Measurements from ENCODE around the gene ZNF827.

The ZNF827 gene, protein sequence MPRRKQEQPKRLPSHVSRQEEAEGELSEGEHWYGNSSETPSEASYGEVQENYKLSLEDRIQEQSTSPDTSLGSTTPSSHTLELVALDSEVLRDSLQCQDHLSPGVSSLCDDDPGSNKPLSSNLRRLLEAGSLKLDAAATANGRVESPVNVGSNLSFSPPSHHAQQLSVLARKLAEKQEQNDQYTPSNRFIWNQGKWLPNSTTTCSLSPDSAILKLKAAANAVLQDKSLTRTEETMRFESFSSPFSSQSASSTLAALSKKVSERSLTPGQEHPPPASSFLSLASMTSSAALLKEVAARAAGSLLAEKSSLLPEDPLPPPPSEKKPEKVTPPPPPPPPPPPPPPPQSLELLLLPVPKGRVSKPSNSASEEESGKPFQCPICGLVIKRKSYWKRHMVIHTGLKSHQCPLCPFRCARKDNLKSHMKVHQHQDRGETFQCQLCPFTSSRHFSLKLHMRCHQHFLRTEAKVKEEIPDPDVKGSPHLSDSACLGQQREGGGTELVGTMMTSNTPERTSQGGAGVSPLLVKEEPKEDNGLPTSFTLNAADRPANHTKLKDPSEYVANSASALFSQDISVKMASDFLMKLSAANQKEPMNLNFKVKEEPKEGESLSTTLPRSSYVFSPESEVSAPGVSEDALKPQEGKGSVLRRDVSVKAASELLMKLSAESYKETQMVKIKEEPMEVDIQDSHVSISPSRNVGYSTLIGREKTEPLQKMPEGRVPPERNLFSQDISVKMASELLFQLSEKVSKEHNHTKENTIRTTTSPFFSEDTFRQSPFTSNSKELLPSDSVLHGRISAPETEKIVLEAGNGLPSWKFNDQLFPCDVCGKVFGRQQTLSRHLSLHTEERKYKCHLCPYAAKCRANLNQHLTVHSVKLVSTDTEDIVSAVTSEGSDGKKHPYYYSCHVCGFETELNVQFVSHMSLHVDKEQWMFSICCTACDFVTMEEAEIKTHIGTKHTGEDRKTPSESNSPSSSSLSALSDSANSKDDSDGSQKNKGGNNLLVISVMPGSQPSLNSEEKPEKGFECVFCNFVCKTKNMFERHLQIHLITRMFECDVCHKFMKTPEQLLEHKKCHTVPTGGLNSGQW

DNA sequence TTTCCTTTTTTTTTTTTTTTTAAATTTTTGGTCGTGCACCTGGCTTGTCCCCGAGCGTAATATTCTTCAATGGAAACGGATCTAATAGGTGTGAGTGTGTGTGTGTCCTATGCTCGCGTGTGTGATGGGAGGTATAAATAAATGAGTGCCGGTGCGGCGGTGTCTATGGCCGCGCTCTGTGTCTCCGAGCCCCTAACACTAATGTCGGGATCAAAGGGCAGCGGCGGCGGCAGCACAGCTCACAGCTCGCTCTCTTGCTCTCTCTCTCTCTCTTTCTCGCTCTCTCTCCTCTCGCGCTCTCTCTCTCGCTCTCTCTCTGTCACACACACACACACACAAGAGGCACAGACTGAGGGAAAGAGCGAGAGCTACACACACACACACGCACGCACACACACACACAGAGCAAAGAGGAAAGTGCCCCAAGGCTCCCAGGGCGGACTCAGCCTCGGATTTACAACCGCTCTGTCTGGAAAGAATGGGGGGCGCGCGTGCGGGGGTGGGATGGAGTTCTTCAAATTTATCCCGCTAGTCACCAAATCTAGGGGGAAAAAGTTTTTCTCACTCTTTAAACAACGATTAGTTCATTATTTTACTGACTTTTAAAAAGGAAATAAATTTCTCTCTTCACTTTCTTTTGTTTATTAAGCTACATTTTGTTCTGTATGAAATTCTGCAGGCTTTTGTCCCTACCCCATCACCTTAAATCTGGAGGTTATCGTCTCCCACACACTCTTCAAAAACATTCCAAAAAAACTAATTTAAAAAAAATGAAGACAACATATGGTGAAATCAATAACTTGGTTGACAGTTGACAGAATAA, at the start of gene ZNF827:
Gene ZNF827, minus strand, starts transcription at position 206 of the 823 bp plus-strand sequence. CDS start 416 bp downstream, outside the sequence.
- DNase-seq, result peak; percentile 90
- in situ Hi-C loops (cut with MboI; ENCODE audit: low pct_unique_long_range_greater_than_20kb, low sequenced_read_pairs), result no loop called here

DNA sequence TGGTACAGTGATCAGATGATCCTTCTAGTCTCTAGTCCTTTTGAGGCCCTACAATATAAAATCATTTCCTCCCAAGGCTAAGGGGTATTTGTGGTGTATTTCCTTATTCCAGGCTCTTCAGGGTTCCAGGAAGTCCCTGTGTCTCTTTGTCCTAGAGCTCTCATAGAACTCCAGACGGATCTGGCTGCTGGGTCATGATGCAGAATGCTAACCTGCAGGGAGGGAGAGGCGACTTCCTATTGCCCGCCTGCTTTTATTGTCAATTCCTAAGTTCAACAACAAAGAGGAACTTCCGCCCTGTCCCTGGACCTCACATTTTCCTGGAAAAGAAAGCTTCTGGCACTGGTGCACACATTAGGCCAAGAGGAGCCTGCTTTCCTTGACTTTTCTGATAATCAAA, 45.9 kb upstream of the ZNF827 start:
- DNase-seq, result no peak

DNA sequence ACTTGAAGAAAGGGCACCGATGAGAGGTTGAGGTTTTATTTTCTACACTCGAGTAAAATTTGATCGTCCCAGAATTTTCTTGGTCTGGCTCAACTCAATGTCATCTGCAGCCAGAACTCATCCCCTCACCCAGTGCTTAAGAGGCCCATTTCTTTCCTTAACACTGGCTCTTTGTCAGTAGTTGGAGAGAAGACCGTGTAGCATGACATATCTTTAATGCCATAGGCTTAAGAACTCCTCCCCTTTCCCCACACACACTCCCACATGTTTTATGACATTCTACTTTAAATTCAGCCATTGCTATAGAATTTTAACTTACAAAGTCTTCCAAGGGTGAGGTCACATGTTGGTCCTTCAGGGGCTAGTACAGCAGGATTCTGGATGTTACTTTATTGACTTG, 44.2 kb upstream of the ZNF827 start:
- DNase-seq, result no peak
- in situ Hi-C loops (cut with MboI; ENCODE audit: low pct_unique_long_range_greater_than_20kb, low sequenced_read_pairs), result no loop called here

More for the DNA sequence above, 45.9 kb upstream of the ZNF827 start:
- in situ Hi-C loops (cut with MboI; ENCODE audit: low pct_unique_long_range_greater_than_20kb, low sequenced_read_pairs), result no loop called here

DNA sequence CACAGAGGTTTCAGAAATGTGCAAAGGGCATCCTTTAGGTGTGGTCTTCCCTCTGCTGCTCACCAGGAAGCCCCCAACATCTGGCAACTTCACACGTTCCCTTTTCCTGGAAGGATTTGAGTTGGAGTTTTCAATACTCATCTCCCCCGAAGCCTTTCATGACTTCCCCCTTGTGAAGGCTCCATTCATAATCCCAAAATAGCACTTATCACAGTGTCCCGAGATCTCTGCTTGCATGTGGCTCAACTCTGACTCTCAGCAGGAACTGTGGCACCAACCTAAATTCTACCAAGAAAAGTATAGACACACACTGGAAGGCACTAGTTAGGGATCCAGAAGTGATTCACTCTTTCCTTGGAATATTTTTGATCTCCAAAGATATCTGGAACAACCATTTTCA, 40.5 kb upstream of the ZNF827 start:
- DNase-seq, result no peak
- in situ Hi-C loops (cut with MboI; ENCODE audit: low pct_unique_long_range_greater_than_20kb, low sequenced_read_pairs), result no loop called here

DNA sequence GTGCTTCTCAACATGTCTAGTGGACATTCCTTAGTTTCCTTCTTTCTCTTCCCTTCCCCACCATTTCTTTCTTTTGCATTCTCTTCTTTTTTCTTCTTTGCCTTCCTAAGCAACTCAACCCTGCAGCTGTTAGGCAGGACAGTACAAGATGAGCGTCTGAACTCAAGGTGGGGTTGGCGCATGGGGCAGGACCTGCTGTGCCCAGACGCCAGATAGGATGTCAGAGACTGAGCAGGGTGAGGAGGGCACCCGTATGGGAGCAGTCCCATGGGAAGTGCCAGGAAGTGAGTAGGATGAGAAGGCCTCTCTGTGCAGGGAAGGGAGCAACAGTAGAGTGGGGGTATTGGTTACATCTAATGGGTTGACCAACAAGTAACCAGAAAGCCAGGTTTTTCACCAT, 38.1 kb upstream of the ZNF827 start:
- in situ Hi-C loops (cut with MboI; ENCODE audit: low pct_unique_long_range_greater_than_20kb, low sequenced_read_pairs), result no loop called here
- no peak for DNase-seq

DNA sequence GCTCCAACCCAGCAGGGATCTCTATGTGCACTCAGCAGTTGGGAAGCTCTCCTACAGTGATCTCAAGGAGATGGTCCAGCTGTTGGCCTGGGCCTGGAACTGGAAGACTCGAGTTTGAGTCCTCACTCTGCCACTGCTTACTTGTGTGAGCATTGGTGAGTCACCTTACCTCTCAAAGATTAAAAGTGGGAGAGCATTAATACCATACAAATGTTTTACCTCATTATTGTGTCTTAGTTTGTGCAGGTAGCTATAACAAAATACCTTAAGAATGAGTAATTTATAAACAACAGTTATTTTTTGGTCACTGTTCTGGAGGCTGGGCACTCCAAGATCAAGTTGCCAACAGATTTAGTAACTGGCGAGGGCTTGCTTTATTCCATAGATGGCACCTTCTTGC, 21.4 kb upstream of the ZNF827 start:
- DNase-seq, result no peak
- in situ Hi-C loops (cut with MboI; ENCODE audit: low pct_unique_long_range_greater_than_20kb, low sequenced_read_pairs), result no loop called here

DNA sequence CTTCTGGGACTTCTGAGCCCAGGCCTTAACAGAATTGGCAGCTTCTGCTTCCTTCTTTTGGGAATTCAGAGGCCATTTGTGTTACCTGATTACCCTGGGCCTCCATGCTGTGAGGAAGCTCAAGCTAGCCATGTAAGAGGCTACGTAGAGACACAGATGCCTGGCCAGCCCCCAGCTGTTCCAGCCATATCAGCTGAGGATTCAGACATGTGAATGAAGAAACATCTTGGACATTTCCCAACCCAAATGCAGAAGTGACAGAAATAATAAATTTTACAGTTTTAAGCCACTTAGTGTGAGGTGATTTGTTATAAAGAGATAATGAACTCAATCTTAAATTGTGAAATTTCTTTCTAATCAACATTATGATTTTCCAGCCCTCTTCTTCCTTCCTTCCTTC, 18.7 kb upstream of the ZNF827 start:
- no peak for DNase-seq
- in situ Hi-C loops (cut with MboI; ENCODE audit: low pct_unique_long_range_greater_than_20kb, low sequenced_read_pairs), result no loop called here

DNA sequence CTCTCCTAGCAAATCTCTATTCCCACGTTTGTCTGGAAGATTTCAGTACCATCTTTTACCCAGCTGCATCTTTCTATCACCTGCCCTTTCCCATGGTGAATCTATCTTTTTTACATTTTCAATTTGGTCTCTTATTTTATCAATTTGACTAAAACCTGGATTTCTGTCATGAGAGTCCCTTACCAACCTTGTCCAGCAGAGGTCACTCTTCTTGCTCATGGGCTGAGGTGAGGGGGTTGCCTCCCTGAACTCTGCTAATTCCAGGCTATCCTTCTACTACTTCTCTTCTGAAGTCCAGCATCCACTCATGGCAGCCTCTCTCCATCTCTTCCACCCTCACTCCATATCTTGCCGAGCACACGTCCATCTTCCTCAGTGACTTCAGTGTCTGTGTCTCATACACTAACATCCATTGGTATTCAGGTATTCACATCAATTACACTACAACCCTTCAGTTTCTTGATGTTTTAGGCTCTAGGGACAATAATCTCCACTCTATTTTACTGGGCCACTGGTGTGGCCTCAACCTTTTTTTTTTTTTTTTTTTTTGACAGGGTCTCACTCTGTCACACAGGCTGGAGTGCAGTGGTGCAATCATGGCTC, 17.8 kb upstream of the ZNF827 start:
- in situ Hi-C loops (cut with MboI; ENCODE audit: low pct_unique_long_range_greater_than_20kb, low sequenced_read_pairs), result no loop called here
- peak; percentile 59 for DNase-seq

DNA sequence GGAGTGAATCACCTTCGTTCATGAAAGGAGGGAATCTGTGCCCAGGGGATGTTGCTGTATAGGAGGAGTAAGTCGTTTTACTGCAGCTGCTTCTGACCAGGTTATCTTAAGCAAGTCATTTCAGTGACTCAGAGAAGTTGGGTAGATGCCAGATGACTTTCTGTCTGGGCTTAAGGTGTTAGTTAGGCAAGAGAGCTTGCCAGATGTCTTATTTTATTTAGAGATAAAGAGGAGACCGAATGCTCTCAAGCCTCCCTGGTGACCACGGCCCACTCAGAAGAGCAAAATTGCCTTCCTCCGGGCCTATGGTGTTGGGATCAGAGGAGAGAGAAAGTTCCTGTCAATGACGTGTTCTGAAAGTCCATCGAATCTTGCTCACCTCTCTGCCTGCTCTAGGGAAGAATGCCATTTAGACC, 16.3 kb upstream of the ZNF827 start:
- in situ Hi-C loops (cut with MboI; ENCODE audit: low pct_unique_long_range_greater_than_20kb, low sequenced_read_pairs), result no loop called here
- DNase-seq, result peak; percentile 13

DNA sequence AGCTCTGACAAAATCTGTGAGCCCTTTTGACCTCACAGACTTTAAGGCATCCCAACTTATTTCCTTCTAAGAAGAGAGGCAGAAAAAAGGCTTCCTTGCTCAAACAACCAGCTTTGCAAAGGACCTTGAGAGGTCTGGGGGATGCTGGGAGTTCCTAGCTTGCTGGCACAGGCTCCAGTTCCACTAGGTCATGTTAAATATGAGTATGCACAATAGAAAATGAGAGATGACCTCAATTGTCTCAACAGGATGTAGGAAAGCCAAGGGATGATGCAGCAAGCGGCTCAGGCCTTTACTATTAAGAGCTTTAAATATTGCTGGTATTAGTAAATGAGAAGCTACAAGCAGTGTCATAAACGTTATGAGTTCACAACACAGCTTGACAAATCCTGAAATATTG, 13.3 kb upstream of the ZNF827 start:
- in situ Hi-C loops (cut with MboI; ENCODE audit: low pct_unique_long_range_greater_than_20kb, low sequenced_read_pairs), result no loop called here
- DNase-seq, result no peak

DNA sequence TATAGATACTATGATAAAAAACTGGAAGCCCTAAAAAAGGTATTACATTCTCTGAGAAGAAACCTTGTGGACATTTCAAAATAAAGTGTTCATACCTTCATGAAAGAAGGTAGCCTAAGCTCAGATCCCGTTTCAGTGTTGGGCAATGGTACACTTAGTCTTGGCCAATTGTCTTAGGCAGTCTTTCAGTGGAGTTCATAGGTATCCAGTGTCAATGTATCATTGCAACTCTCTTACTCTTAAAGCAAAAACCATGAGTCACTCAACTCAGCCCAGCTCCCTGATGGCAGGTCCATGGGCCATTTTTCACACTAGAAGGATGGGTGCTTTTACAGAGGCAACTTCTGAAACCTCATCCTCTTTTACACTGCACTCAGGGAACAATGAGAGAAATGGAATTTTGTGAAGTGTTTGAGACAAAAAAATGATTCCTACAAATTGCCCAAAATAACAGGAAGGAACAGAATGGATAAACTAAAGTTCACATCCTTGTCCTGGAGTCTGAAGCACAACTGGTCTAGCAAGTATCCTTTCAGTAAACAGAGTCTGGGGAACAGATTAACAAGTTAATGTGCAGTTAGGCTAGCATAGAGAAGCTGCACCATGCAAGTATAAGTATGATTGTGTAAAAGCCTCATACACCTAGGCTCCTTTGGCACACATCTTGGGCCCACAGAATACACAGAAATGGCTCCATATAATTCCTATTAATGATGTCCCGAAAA, 7.0 kb upstream of the ZNF827 start:
- in situ Hi-C loops (cut with MboI; ENCODE audit: low pct_unique_long_range_greater_than_20kb, low sequenced_read_pairs), result no loop called here
- no peak for DNase-seq

DNA sequence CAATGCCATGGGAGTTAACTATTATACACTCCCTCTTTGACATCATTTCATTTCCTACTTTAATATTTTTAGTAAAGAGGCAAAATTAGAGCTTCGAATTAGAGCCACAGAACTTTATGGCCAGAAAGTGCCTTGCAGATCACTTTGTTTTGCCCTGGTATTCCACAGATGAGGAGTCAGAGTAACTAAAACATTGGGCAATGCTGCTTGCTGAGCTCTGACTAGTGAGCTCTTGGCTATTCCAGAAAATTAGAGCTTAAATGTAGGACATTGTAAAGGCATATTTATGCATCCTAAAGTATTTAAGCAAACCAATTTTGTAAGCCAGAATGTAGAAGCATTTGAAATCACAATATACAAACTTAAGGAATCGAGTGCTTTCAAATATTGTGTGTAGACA, 6.3 kb upstream of the ZNF827 start:
- in situ Hi-C loops (cut with MboI; ENCODE audit: low pct_unique_long_range_greater_than_20kb, low sequenced_read_pairs), result no loop called here

DNA sequence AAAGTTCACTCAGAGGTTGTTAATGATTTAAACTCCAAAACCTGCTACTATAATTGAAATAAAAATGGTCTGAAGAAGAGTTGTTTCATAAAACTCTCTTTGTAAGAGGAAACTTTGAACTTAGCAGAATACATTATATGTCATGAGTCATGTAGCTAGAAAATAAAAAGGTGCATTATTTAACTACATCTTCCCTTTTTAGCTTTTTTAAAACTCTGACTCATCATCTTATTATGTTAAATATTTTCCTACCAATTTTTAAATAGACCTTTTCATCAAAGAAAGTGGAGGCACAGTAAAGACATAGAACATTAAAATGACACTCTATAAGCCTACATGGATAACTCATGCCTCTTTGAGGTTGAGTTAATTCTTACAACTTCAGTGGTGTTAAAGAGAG, 1.2 kb upstream of the ZNF827 start:
- in situ Hi-C loops (cut with MboI; ENCODE audit: low pct_unique_long_range_greater_than_20kb, low sequenced_read_pairs), result no loop called here
- no peak for DNase-seq

More for the DNA sequence above, 6.3 kb upstream of the ZNF827 start:
- DNase-seq, result no peak

DNA sequence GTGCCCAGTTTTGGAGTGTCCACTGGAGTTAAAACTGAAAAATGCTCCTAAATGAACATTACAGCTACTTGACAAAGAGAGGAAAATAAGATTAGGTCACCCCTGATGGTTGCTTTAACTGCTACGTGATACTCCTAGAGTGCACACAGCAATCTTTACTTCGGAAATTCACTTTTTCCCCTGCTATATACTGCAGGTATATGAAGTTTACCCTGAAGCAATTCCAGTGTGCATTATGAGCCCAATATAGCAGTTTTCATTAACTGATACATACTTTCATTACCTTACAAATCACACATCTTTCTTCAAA, 773 bp upstream of the ZNF827 start:
- no peak for DNase-seq
- in situ Hi-C loops (cut with MboI; ENCODE audit: low pct_unique_long_range_greater_than_20kb, low sequenced_read_pairs), result no loop called here

DNA sequence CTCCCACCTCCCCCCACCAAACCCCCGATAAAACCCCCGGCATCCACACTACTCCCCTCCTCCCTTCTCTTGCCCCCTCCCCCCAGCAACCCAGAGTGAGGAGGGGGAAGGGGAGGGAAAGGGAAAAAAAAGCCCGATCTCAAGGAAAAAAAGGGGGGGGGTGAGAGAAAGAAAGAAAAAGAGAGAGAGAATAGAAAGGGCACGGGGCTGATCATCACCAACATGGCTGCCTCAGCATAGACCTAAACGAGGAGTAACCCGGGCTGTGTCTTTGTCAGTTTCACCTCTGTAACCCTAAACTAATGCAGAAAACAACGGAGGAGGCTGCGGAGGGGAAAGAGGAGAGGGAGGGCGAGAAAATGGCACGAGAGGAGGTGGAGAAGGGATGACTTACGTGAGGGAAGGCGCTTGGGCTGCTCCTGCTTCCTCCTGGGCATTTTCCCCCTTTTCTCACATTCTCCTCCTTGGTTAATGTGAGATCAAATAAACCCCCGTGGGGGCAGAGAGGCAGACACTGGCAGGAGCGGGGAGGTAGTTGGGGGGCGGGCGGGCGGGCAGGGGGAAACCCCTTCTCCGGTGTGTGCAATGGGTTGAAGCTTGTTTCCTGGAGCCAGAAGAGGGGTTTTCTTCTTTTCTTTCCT, 532 bp downstream of the ZNF827 start:
- DNase-seq, result peak; percentile 44
- in situ Hi-C loops (cut with MboI; ENCODE audit: low pct_unique_long_range_greater_than_20kb, low sequenced_read_pairs), result no loop called here

DNA sequence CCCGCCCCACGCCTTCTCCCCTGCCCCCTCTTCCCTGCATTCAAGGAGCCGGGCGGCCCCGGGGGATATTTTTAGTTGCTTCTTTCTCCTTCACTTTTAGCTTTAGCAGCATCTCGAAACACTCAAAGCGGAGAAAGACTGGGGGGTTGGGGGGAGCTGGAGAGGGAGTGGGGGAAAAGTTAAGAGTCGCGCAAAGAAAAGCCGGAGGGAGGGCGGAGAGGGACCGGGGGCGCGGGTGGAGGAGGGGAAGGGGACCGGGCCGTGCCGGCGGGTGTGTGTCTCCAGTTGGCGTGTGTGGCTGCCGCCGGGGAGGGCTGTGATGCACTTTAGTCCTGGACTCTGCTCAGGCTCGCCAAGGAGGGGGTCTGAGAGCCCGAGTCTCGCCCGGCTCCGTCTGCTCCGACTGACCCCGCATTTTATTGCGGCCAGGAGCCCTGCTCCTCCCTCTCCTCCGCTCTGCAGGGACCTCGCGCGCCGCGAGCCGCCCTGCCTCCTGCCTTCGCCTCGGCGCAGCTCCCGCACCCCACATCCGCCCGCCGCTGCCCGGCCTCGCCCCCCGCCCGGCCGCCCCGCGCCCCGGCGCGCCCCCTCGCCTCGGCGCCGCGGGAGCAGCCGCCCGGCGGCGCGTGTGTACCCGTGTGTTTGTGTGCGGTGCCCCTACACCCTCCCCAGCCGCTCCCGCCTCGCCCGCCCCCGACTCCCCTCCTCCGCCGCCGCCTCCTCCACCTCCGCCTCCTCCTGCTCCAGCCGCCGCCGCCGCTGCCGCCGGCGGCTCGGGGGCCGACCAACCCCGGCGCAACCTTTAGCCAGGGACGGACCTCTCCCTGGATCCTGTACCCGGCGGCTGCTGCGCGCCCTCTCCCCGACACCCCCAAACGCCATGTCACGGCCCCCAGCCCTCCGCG, 1.4 kb downstream of the ZNF827 start:
- peak; percentile 63 for DNase-seq
- in situ Hi-C loops (cut with MboI; ENCODE audit: low pct_unique_long_range_greater_than_20kb, low sequenced_read_pairs), result no loop called here

Data from KBM-7 (cell line).